ENCODE measurements around the gene SCN3B.

SCN3B gene

DNA sequence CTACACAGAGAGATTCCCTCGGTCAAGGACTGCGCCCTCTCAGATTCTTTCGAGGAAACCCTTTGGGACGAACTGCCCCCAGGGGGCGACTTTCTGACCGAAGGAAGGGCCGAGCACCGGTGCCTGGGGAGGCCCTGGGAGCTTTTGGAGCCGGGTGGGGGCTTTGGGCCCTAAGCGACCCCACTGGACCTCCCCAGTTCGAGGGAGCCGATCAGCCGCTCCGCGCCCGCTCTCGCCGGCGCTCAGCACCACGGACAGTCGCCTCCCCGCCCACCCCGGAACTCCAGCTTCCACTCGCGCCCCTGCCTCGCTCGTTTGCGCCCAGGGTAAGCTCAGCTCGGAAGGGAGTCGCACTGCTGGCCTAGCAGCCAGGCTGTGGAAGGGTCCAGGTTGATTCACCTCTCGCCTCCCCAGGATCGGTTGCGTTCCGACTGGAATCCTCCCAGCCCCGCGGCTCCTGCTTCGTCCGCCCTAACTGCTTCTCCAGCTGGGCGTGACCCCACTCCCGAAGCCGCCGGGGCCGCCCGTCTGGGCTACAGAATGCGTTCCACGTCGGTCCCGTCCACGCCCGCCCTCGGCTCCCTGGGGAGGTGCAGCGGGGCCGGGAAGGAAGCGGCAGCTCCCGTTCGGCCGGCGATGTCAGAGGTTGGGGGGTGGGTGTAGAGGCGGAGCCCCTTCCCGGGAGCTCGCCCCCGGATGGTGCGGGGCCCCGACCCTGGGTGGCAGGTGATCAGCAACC is 428 bp downstream of the SCN3B start:
- peak; percentile 4 for DNase-seq (ENCODE audit: low read depth)

DNA sequence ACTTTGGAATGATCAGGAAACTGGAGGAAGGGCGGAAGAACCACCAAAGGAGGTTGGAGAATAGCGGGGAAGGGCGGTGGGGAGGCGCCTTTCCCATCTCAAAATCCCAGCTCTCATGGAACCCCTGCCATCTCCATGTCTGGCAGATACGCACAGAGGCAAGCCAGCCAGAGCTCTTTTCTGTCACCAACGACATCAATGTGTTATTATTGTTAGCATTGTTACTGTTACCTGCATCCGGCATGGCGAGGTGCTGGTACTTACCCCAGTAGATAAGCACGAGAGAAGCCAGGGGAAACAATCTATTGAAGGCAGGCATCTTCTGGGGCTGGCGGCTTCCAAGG is 969 bp downstream of the SCN3B start:
- no peak for DNase-seq (ENCODE audit: low read depth)

DNA sequence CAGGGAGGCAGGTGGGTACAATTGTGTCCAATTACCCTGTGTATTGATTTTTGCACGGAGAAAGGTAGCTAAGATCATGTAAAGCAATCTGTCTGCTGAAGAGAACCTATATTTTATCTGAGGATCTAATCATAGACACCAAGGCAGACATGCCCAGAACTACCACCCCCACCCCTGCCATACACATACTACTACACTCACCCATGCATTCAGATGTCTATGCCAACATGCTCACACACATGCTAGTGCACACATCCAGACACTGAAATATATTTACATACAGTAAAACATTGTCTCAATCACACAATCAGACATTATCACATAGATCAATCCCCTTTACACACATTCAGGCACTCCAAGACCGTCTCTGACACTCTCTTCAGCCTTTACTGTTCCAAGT is 1.8 kb downstream of the SCN3B start:
- DNase-seq (ENCODE audit: low read depth), result no peak

DNA sequence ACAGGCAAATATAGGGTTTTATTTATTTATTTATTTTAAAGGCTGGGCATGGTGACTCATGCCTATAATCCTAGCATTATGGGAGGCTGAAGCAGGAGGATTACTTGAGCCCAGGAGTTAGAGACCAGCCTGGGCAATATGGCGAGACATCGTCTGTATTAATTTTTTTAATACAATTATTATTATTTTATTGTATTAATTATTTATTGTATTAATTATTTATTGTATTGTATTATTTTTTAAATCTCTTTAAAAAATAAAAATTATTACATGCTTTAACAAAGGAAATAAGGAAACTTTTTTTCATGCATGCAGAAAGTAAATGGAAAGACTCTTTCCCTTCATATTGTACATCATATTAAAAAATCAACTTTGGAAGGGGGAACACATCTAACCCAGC is 3.5 kb downstream of the SCN3B start:
- DNase-seq (ENCODE audit: low read depth), result no peak

DNA sequence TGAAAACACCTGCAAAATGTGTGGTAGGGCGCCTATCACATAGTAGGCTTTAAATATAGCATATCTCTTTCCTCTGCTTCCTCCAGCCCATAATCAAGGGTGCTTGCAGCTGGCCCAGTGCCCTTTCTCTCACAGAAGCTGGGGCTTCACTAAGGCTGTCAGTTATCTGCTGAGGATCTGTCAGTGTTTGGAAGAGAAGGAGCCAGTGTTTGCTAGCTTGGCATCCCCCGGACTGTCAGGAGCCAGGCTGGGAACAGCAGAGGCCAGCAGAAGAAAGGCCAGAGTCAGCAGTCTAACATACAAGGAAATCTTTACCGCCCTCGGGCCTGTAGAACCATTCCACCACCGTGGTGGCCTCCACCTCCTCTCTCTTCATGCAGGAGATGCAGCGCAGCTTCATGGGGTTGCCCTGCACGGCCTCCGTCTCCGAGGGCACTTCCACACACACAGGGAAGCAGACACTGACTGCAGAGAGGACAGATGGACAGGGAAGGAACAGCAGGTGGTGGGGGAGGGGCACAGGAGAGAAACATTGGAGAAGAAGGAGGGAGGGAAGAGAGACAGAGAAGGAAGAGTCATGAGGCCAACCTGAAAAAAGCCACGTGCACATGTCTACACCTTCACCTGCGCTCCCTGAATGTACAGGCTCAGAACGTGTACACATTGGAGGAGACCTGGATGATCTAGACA is 9.0 kb downstream of the SCN3B start:
- no peak for DNase-seq (ENCODE audit: low read depth)

DNA sequence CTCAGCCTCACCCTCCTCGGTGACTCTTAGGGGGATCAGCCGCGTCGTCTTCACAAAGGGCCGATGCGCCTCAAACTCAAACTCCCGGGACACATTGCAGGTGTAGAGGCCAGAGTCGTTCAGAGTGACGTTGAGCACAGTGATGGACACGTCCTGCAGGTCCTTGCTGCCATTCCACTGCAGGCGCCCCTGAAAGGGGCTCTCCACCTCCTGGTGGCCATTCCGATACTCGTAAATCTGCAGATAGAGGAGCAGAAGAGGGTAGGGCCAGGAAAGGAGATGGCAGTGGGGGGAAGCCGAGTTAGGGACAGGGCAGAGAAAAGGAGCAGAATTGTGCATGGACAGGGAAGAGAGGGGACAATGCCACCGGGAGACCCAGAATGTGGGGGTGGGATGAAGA is 12.0 kb downstream of the SCN3B start:
- no peak for DNase-seq (ENCODE audit: low read depth)

DNA sequence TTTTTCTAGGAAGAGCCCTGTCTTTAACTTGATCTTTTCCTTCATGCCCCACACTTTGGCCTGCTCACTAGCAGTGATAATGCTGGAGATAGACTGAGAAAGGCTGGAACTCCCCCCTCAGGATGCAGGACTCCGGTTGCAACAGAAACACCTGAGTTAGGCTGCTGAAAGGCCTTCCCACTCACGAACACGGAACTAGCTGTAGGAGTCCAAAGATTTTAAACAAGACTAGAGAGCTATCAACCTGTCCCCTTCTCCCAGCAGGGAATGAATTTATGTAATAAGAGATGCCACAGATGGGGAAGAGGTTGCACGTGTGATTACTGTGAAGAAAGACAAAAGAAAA is 13.0 kb downstream of the SCN3B start:
- DNase-seq (ENCODE audit: low read depth), result no peak

DNA sequence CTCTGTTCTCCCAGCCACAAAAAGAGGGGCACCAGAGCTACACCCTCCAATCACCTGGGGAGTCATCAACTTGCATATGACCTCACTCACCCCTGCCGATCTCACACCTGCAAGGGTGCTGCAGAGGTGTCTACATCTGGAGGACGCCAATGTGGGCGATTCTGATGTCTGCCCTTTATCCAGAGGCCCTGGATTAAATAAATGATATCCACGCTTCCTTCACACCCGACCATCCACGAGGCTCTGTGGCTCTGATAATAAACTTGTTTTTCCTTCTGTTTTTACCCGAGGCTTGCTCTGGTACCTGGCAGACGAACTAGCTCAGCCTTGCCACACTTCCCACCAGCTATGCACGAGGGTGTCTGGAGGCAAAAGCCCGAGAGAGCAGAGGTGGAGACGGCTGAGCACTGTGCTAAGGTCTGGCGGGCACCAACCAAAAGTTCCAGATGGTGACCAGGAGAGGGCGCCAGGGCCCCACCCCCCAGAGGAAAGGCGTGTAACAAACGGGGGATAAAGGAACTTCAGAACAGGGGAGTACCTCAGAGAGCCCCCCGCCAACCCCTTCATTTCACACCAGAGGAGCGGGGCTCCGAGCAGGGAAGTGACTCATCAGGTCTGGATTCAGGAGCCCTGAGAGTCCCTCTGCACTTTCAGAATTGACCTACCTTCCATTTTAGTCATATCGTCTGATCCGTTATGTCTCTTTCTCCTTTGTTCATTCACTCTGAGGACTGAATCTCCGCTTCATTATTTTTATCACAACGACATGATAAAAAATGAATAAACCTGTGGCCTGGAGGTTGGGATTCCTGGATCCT is 13.5 kb downstream of the SCN3B start:
- peak; percentile 35 for DNase-seq (ENCODE audit: low read depth)

DNA sequence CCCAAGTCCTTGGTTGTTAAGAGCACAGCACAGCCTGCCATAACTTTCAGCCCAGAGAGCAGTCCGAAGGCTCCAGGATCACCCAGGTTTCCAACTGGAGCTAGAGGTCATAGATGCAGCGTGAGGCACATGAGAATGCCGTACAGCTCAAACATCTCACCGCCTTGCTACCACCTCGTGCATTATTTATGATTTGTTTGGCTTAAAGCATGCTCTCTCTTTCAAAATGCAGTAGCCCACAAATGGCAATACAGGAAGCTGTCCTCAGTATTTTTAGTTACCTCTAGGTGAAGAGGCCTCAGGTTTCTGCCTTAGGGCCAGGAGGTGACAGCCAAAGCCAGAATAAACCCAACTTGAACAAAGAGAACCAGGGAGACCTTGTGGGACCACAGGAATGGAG is 14.4 kb downstream of the SCN3B start:
- DNase-seq (ENCODE audit: low read depth), result no peak

DNA sequence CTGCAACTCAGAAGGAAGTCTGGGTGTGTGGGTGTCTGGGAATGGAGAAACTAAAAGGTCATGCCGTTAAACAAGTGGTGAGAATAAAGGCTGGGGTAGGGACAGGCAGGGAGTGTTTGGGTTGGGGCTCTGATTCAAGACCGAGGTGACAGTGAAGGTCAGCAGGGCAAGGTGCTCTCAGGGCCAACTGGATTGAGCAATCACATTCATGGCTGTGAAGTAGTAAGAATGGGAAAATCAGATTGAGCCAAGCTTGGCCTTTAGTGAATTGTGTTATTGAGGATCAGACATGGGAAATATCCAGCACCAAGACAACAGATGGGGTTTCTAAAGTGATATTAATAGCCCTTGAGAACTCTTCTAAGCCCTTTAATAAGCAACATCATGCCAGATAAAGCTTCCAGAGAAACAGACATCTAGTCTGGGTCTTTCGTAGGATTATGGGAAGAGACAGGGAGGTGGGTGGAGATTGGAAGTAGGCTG is 24.3 kb downstream of the SCN3B start:
- DNase-seq (ENCODE audit: low read depth), result no peak

DNA sequence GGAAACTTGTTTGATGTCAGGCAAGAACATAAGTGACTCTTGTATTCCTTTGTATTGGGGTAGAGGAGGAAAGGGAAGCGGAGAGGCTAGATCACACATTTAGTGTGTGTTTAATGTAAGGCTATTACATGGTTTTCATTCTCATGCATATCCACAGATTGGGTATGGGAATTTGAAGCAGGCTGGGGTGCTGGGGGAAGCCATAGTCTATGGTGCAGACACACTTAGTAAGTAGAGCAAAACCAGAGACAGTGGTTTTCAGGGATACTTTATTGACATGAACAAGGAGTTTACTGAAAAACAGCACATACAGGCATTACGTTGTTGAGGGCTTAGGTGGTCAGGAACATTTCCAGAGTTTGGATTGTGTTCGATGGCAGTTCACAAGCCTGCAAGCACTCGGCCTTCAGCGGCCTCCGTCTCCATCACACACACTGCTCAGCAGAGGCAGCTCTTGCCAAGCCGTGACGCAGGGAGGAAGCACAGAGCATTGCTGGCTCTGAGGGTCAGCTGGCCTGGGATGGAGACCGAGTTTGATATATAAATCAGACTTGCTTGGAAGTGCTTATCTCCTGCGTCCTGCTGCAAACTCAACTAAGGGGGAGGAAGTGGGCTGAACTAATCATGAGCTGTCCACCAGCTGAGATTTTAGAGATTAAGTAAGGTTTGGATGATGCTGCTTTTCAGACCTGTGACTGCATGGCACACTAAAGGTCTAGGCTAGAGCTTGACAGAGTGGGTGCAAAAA is 25.3 kb downstream of the SCN3B start:
- no peak for DNase-seq (ENCODE audit: low read depth)

DNA sequence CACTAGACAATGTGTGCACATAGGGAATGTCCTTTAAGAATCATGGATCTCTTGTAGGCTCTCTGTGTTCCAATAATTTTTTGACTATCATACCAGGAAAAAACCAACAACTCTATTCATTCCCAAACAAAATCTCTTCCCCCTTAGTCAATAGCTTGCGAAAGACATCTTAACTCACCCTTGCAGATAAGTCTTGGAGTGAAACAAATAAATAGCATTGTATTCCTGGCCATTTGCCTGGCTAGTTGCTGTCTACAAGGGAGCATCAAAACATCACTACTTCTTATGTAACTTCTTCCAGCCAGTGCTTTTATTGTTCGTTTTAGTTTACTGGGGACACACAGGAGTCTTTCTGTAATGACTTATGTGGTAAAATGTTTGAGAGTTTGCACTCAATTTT is 29.4 kb downstream of the SCN3B start:
- no peak for DNase-seq (ENCODE audit: low read depth)

DNA sequence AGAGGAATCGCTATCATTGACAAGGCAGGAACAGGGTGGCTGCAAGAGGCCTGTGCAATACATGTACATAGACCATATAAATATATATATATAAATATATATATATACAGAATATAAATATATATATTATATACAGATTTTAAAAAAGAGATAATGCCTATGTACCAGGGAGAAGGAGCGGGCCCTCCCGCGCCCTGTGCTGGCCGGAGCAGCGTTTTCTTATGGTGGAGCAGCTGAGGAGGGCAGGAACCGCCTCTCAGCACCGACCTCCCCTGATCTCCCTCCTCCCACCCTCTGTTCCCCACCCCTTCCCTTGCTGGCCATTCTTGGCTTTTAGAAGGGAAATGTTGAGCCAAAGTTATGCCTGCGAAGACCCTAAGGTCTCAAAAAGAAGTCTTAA is 31.8 kb downstream of the SCN3B start:
- no peak for DNase-seq (ENCODE audit: low read depth)

DNA sequence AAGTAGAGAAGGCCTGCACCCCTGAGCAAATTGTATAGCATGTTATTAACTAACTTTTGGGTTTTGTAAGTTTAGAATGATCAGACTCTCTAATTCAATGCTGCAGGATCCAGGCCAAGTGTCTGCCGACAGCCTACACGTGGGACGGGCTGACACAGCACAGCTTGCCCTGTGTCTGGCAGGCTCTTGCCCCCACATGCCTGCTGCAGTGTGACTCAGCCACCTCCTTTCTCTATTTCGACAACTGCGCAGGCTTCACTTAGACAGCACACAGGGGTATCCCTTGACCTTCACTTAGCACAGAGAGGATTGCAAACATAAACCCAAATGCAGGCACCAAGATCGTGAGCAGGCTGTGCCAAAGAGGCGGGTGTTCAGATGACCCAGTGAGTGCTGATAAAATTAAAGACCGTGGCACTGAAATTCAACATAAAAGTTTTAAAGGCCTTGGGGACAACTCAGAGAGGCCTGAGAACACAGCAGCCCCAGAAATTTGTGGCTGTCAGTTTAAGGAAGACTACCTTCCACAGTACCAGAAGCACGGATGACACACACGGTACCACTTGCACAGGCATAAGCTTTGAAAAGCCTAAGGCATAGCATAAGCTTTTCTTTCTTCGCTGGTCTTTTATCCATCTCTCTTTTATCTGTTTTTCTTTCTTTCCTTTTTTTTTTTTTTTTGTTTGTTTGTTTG is 37.8 kb downstream of the SCN3B start:
- DNase-seq (ENCODE audit: low read depth), result no peak

DNA sequence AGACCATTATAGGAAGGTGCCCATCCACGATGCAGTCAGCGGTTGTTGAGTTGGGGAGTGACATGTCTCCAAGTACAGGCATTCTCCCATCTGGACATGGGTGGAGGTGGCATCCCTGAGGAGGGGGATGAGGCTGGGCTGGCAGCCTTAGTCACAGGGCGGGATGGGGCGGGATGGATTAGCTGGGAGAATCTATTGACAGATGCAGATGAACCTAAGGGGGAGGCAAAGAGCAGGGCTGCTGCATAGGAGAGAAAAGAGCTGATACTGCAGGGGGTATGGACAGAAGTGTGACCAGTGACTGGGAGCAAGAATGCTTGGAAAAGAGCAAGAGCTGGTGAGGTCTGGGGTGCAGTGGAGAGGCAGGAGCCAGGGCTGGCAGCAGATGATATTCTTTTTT is 42.7 kb downstream of the SCN3B start:
- no peak for DNase-seq (ENCODE audit: low read depth)

DNA sequence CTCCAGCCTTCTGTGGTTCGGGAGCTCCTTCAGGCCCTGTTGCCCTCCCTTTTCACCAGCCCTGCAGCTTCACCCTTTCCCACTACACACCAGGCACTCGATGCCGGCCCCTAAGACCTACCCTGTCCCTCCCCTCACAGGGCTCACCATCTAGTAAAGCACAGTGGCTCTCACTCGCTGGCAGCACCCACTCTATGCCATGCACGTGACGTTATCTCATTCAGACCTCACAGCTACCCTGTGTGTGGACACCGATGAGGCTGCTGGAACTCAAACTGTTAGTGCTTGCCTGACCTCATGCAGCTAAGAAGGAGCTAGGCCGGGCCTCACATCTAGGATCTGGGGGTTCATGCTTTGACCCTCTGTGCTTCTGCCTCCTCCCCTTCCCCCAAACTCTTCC is 45.5 kb downstream of the SCN3B start:
- no peak for DNase-seq (ENCODE audit: low read depth)

DNA sequence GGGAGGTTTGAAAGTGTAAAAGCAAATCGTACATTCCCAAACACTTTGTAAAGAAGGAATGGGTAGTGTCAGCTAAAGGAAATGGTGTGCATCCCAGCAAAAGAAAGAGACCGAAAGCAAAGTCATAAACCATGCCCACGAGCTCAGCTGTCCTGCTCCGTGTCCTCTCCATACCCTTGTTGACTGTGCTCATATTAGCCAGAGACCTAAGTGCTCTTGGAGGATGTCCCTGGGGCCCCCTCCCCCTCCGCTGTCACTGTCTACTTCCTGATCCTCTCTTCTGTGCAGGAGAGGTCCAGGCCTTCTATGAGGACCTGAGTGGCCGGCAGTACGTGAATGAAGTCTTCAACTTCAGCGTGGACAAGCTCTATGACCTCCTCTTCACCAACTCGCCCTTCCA is 46.1 kb downstream of the SCN3B start:
- DNase-seq (ENCODE audit: low read depth), result no peak

DNA sequence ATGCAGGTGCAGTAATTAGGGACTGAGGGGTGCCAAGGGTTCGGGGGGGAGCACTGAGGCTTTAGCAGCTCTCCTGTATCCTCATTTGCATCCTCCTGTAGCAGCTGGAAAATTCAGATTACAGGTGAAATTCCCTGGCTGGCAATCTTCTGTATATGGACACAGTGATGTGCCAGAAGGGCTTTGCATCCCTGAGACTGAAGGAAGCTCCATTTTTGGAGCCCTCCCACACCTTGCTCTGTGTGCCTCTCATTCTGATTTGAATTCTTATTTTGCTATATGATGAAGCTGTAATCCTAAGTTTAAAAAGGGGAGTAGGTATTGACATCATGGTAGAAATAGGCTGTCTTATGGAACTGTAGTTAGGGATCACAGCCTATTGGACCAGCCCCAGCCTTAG is 46.6 kb downstream of the SCN3B start:
- DNase-seq (ENCODE audit: low read depth), result no peak

DNA sequence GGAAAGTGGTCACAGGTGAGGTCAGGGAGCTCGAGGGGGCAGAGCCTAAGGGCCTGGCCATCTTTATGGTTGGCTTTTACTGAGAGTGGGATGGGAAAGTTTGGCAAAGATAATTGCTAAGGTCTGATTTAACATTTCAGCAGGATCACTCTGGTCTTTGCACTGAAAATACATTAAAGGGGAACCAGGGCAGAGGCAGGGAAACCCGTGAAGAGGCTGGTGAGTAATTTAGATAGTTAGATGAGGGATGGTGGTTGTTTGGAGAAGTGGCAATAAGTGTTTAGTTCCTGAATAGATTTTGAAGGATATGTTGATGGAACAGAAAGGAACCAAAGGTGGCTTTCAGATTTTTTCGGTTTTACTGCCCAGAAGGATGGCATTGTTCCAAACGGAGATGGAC is 50.8 kb downstream of the SCN3B start:
- DNase-seq (ENCODE audit: low read depth), result no peak

DNA sequence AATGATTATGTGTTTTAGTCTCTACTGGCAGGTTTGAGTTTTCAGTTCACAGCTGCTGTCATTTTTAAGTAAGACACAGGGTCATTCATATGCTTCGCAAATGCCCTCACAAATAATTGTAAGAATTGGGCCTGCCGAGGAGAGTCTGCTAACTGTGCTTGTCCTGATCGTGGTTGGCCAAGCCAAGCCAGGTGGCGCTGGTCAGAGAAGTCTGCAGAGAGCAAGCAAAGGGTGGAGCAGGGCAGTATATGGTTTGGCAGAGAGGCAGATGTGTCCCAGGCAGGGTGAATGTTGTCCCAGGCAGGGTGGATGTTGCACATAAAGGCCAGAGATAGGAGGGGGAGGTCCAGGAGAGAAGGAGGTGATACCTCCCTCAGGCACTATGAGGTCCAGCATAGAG is 52.7 kb downstream of the SCN3B start:
- no peak for DNase-seq (ENCODE audit: low read depth)

DNA sequence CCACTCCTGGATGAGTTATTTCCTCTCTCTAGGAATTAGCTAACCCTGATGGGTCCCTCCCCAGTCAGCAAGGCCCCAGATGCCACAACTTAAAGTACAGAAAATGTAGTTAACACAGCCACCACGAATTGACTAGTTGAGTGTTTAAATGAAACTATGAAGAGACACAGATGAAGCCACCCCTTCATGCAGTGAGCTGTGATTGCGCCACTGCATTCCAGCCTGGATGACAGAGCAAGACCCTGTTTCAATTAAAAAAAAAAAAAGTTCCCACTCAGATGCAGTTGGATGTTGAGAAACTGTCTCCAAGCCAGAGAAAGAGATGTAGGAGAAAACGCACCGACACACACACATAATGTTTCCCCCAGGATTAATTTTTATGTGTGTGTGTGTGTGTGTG is 53.3 kb downstream of the SCN3B start:
- no peak for DNase-seq (ENCODE audit: low read depth)

DNA sequence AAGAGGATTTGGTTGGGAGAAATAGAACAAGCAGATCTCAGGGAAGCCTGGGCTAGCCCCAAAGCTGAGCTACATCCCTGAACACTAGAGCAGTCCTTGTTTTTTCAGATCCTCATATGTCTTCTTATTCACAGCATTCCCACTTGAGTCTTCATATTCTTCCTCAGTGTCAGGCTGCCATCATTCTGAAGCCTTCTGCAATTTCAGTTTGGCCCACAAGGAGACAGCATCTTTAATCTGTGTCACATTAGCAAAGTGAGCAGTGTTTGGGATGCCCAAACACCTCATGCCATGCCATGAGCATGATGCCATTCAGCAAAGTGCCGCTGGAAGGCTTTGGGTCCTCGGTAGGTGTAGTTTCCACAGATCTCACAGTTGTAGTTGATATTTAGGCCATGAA is 56.6 kb downstream of the SCN3B start:
- no peak for DNase-seq (ENCODE audit: low read depth)

Data from stimulated activated CD8-positive, alpha-beta memory T cell treated with anti-CD3 and anti-CD28 coated beads, Interleukin-4, amount 100 ng/mL, for 24 hours (primary cell).